CD4-positive, alpha-beta T cell (primary cell): ENCODE results near the gene BACE1-AS. TPM values are rescaled to one million over a fixed set of nuclear protein-coding genes. Genes with fewer than 3 reads are reported as not detected.

Experiments used
- ATAC-seq: fragments of 200-7000 bp; cut with Tn5 transposase; one replicate; pipeline ENCODE4 v1.10.0; 2022; ENCODE audit warnings: mild to moderate bottlenecking; ENCODE audit not compliant: poor library complexity
- CTCF ChIA-PET: fragments of 350-600 bp; sonication (Branson Sonifier 250); formaldehyde crosslinking; loops from one replicate; lab custom pipeline; 2021; ENCODE audit warnings: antibody characterized with exemption, inconsistent platforms; lab: Charles Lee
- POLR2A ChIA-PET: fragments of 350-600 bp; sonication (Branson Sonifier 250); formaldehyde crosslinking; loops from one replicate; lab custom pipeline; 2021; ENCODE audit warnings: antibody characterized with exemption, inconsistent platforms; lab: Charles Lee
- DNase-seq, 14 experiments: peaks; one replicate each; pipeline ENCODE4 v3.0.0-alpha.2; 2013 to 2020; ENCODE audit warnings: mixed read lengths in 2 of 14
- H3K27ac ChIP-seq, 2 donors: one replicate each; pipeline versions ENCODE4 v1.5.1 to v1.7.0; 2013; ENCODE audit warnings: low read length in 2 of 2, low read depth in 1 of 2, mild to moderate bottlenecking in 1 of 2
- H3K27me3 ChIP-seq, 2 experiments: 1 replicate in 1 of 2; 2 replicates in 1 of 2; pipeline versions ENCODE4 v1.6.1 to v1.7.0; 2013; ENCODE audit warnings: low read length in 2 of 2, control low read depth in 1 of 2, mild to moderate bottlenecking in 1 of 2, moderate library complexity in 1 of 2; ENCODE audit not compliant: insufficient read depth in 2 of 2, control insufficient read depth in 1 of 2
- H3K36me3 ChIP-seq: one replicate; pipeline ENCODE4 v1.6.1; 2013; ENCODE audit warnings: low read length, control low read depth; ENCODE audit not compliant: insufficient read depth
- H3K4me1 ChIP-seq: one replicate; pipeline ENCODE4 v1.6.1; 2013; ENCODE audit warnings: low read length, control low read depth; ENCODE audit not compliant: insufficient read depth
- H3K4me3 ChIP-seq: one replicate; pipeline ENCODE4 v1.5.1; 2013; ENCODE audit warnings: mild to moderate bottlenecking, low read length, moderate library complexity
- H3K9me3 ChIP-seq, 2 experiments: 1 replicate in 1 of 2; 2 replicates in 1 of 2; pipeline versions ENCODE4 v1.6.1 to v1.7.0; 2013; ENCODE audit warnings: low read length in 2 of 2, mild to moderate bottlenecking in 2 of 2, control low read depth in 1 of 2, moderate library complexity in 1 of 2; ENCODE audit not compliant: control insufficient read depth in 1 of 2, insufficient read depth in 1 of 2
- H3K27ac Mint-ChIP-seq: one replicate; pipeline ENCODE4 v1.8.0; 2020; ENCODE audit warnings: mixed read lengths
- H3K27me3 Mint-ChIP-seq: one replicate; pipeline ENCODE4 v1.8.0; 2021; ENCODE audit warnings: mixed read lengths
- H3K36me3 Mint-ChIP-seq: one replicate; pipeline ENCODE4 v1.8.0; 2021; ENCODE audit warnings: low read depth, mixed read lengths
- H3K4me1 Mint-ChIP-seq: one replicate; pipeline ENCODE4 v1.8.0; 2021; ENCODE audit warnings: low read depth, mixed read lengths
- H3K4me3 Mint-ChIP-seq: one replicate; pipeline ENCODE4 v1.8.0; 2020; ENCODE audit warnings: mild to moderate bottlenecking, mixed read lengths
- H3K9me3 Mint-ChIP-seq: one replicate; pipeline ENCODE4 v1.8.0; 2020; ENCODE audit warnings: mixed read lengths
- CTCF ChIP-seq: fragments of 200-600 bp; IDR thresholded peaks from one replicate; pipeline ENCODE4 v1.8.0; 2022; ENCODE audit warnings: antibody characterized with exemption, mild to moderate bottlenecking
- intact Hi-C, 2 experiments: fragments of 100-400 bp; cut with DNase I in 1 of 2; cut with micrococcal nuclease in 1 of 2; formaldehyde crosslinking; loops; one replicate each; pipeline versions ENCODE4 v1.15.1 to v1.9.0; 2023 to 2025; cut with DNase I, micrococcal nuclease
- total RNA-seq, 174 experiments: library from RNA in 2 of 174; stranded (reverse) in 2 of 174; gene quantifications; one replicate each; pipeline ENCODE4 v1.2.3 and lab custom pipeline; 2021 to 2026

Gene BACE1-AS
- total RNA-seq, 2 experiments from 2014 or later: 0.99 to 1.2 TPM

GRCh38 chr11:117335399-117335798 is 44.3 kb downstream of the BACE1-AS start:
- intact Hi-C loops: no loop called here
- Mint-ChIP-seq H3K27ac (no peak overlapping the region), H3K9me3 (no peaks in the 10 kb centered on the region), H3K27me3 (no peaks in the 10 kb centered on the region), H3K36me3 (peaks cover 57% of the 10 kb centered on the region), H3K4me1 (peaks cover 22% of the 10 kb centered on the region), H3K4me3 (no peak overlapping the region)
- Histone ChIP-seq H3K27ac (no peak overlapping the region), H3K9me3 (no peaks in the 10 kb centered on the region), H3K36me3 (peaks cover 25% of the 10 kb centered on the region), H3K4me3 (no peak overlapping the region), H3K4me1 (no peaks in the 10 kb centered on the region), H3K27me3 (no peaks in the 10 kb centered on the region)
- ChIA-PET CTCF (no interaction called here), POLR2A (interaction anchor here (0.7 to 1.3 kb wide), 2 partner anchors 8 to 56 kb away, joined by 5 to 6 read pairs; partner anchors contain the start of gene CEP164)
- DNase-seq (no peak), ATAC-seq (no peak)
- TF ChIP-seq CTCF: no peak

GRCh38 chr11:117337076-117337475 is 45.9 kb downstream of the BACE1-AS start:
- Histone ChIP-seq H3K36me3 (peaks cover 35% of the 10 kb centered on the region), H3K9me3 (no peaks in the 10 kb centered on the region), H3K4me3 (no peak overlapping the region), H3K27ac (no peak overlapping the region), H3K4me1 (no peaks in the 10 kb centered on the region), H3K27me3 (no peaks in the 10 kb centered on the region)
- H3K9me3 Mint-ChIP-seq: no peaks in the 10 kb centered on the region
- H3K36me3 Mint-ChIP-seq: peaks cover 69% of the 10 kb centered on the region
- no peak for DNase-seq
- intact Hi-C loops: no loop called here
- no peaks in the 10 kb centered on the region for H3K27me3 Mint-ChIP-seq
- ChIA-PET POLR2A (no interaction called here), CTCF (no interaction called here)
- H3K4me3 Mint-ChIP-seq: no peak overlapping the region
- TF ChIP-seq CTCF: no peak
- no peak overlapping the region for H3K27ac Mint-ChIP-seq
- ATAC-seq: no peak
- peaks cover 17% of the 10 kb centered on the region for H3K4me1 Mint-ChIP-seq

Other genes with a start within 250 kb of the BACE1-AS start
- gene SIK3, start 192.9 kb upstream of the BACE1-AS start, total RNA-seq: 10 to 100 TPM; 81.4 to 86.1 TPM
- 10 to 100 TPM; 44.3 to 45.6 TPM for gene PAFAH1B2, start 147.1 kb upstream of the BACE1-AS start, total RNA-seq
- 100 to 1,000 TPM; 197 to 200 TPM for gene SIDT2, start 112.6 kb upstream of the BACE1-AS start, total RNA-seq
- gene TAGLN, start 92.0 kb upstream of the BACE1-AS start, total RNA-seq: 1 to 10 TPM; 8.4 to 9.5 TPM
- gene PCSK7, start 59.3 kb upstream of the BACE1-AS start, total RNA-seq: 100 to 1,000 TPM; 229 to 247 TPM
- gene RNF214, start 58.7 kb upstream of the BACE1-AS start, total RNA-seq: 10 to 100 TPM; 12.9 to 15.8 TPM
- under 1 TPM; 0.38 to 0.59 TPM for gene BACE1, start 24.9 kb downstream of the BACE1-AS start, total RNA-seq
- 10 to 100 TPM; 33.0 to 36.7 TPM for gene CEP164, start 36.5 kb downstream of the BACE1-AS start, total RNA-seq